Activated T-cell treated with anti-CD3 and anti-CD28 coated beads, Interleukin-2, amount 50 U/mL, for 24 hours (primary cell): ENCODE results near the gene CUL1.

Experiments used
- DNase-seq: peaks from one replicate; pipeline ENCODE4 v3.0.0-alpha.2; 2020
- H3K27ac Mint-ChIP-seq: 2 replicates; pipeline ENCODE4 v1.8.0; 2020; ENCODE audit warnings: mild to moderate bottlenecking, mixed read lengths
- H3K27me3 Mint-ChIP-seq: 2 replicates; pipeline ENCODE4 v1.8.0; 2020; ENCODE audit warnings: mixed read lengths
- H3K36me3 Mint-ChIP-seq: 2 replicates; pipeline ENCODE4 v1.8.0; 2020; ENCODE audit warnings: low read depth, mixed read lengths
- H3K4me1 Mint-ChIP-seq: 2 replicates; pipeline ENCODE4 v1.8.0; 2020; ENCODE audit warnings: low read depth, mixed read lengths
- H3K4me3 Mint-ChIP-seq: 2 replicates; pipeline ENCODE4 v1.8.0; 2020; ENCODE audit warnings: mild to moderate bottlenecking, moderate library complexity, mixed read lengths
- H3K9me3 Mint-ChIP-seq: 2 replicates; pipeline ENCODE4 v1.8.0; 2020; ENCODE audit warnings: mixed read lengths

Gene CUL1

DNA sequence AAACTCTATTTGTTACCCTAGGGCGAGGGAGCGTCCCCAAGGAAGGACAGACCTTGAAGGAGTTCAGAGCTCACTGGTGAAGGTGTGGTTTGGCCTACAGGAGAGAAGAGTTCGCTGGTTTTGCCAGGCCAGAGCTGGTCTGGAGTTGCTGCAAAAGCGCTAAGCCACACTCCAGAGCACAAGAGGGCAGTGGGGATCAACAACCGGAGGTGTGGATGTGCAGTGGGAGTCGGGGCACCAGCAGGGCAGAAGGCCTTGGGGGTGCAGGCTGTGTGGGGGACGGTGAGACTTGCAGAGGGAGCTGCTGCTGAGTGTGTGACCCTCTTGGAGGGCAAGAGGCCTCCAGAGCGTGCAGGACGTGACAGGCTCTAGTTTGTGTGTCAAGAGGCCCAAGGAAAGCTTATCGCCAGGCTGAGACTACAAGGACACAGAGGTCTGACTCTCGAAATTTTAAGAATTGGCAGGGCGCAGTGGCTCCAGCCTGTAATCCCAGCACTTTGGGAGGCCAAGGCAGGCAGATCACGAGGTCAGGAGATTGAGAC is 14.3 kb upstream of the CUL1 start:
- no peak overlapping the region for H3K27ac Mint-ChIP-seq
- H3K36me3 Mint-ChIP-seq = no peaks in the 10 kb centered on the region
- no peak for DNase-seq

DNA sequence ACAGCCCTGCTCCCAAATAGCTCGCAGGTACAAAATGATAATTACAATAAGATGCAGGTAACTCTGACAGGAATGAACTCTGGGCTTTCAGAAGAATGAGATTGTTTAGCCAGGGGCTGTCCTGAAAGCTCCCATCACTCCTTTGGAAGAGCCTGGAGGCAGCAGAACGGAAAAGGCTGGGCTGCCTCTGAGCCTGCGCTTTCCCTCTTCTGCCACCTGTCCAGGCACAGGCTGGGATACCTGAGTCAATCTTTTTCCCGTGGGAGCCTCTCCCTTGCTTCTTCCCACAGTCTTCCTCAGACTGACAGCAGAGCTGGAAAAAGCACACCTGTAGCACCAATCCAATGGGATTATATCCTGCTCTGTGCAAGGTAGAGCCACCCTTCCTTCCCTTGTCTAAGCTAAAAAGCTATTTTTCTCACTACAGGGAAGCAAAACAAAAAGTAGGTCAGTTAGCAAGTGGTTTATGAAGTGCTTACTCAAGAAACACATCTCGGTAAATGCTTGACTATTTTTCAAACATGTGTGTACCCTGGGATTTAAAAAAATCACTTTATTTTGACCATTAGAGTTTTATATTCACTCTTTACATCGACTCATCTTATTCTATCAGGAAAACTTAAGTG is 12.3 kb upstream of the CUL1 start:
- no peak for DNase-seq
- Mint-ChIP-seq H3K4me3 (no peak overlapping the region), H3K27ac (no peak overlapping the region), H3K4me1 (peaks cover 4% of the 10 kb centered on the region), H3K36me3 (no peaks in the 10 kb centered on the region), H3K27me3 (no peaks in the 10 kb centered on the region), H3K9me3 (peaks cover 4% of the 10 kb centered on the region)

More for the DNA sequence above, 14.3 kb upstream of the CUL1 start:
- Mint-ChIP-seq H3K4me3 (no peak overlapping the region), H3K4me1 (no peaks in the 10 kb centered on the region), H3K27me3 (no peaks in the 10 kb centered on the region), H3K9me3 (peaks cover 8% of the 10 kb centered on the region)

DNA sequence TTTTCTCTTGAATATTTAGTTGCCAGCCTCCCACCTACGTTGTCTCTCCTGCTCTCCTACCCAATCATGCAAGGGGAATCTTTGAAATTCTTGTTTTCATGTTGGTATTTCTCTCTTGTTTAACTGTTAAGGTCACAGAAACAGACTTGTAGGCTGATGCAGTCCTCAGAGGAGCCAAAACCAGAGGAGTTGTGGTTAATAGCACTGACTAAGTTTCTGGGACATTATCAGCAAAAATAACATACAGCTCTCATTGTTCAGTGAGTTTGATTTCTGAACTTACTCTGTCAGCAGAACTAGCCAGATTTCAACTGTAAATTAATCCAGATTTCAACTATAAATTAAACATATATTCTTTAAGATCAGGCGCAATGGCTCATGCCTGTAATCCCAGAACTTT is 11.1 kb upstream of the CUL1 start:
- no peak overlapping the region for H3K4me3 Mint-ChIP-seq
- DNase-seq = no peak
- H3K27ac Mint-ChIP-seq = no peak overlapping the region
- H3K4me1 Mint-ChIP-seq = peaks cover 4% of the 10 kb centered on the region
- H3K9me3 Mint-ChIP-seq = no peaks in the 10 kb centered on the region
- no peaks in the 10 kb centered on the region for H3K27me3 Mint-ChIP-seq
- H3K36me3 Mint-ChIP-seq = no peaks in the 10 kb centered on the region

DNA sequence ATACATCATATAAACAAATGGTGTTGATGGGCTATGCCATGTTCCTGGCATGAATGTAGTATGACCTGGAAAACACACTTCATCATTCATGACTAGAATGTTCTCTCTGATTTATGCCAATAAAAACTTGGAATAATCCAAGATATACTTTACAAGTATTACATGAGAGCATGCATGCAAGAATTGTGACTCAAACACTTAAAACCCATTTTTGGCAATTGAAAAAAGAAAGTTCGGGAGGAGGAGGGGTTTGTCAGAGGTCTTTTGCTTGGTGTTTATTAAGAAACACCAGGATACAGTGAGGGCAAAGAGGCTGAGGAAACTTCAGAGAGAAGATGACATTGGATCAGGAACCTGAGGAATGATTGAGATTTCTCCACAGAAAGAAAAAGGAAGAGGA is 10.2 kb upstream of the CUL1 start:
- no peak overlapping the region for H3K4me3 Mint-ChIP-seq
- no peak for DNase-seq
- no peaks in the 10 kb centered on the region for H3K27me3 Mint-ChIP-seq
- no peak overlapping the region for H3K27ac Mint-ChIP-seq
- H3K9me3 Mint-ChIP-seq = no peaks in the 10 kb centered on the region
- H3K4me1 Mint-ChIP-seq = peaks cover 4% of the 10 kb centered on the region
- H3K36me3 Mint-ChIP-seq = no peaks in the 10 kb centered on the region

DNA sequence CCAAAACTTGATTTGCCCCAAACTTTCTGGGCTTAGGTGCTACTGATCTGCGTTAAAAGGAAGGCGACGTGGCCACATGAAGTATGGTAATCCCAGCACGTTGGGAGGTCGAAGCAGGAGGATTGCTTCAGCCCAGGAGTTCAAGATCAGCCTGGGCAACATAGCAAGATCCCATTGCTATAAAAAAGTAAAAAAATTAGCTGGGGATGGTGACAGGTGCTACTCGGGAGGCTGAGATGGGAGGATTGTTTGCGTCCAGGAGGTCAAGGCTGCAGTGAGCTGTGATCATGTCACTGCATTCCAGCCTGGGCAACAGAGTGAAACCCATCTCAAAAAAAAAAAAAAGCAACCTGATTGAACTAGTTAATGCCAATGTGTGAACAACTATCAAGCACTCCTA is 5.1 kb upstream of the CUL1 start:
- no peak overlapping the region for H3K27ac Mint-ChIP-seq
- no peaks in the 10 kb centered on the region for H3K27me3 Mint-ChIP-seq
- peaks cover 2% of the 10 kb centered on the region for H3K9me3 Mint-ChIP-seq
- DNase-seq = no peak
- no peak overlapping the region for H3K4me3 Mint-ChIP-seq
- peaks cover 31% of the 10 kb centered on the region for H3K4me1 Mint-ChIP-seq
- peaks cover 3% of the 10 kb centered on the region for H3K36me3 Mint-ChIP-seq

DNA sequence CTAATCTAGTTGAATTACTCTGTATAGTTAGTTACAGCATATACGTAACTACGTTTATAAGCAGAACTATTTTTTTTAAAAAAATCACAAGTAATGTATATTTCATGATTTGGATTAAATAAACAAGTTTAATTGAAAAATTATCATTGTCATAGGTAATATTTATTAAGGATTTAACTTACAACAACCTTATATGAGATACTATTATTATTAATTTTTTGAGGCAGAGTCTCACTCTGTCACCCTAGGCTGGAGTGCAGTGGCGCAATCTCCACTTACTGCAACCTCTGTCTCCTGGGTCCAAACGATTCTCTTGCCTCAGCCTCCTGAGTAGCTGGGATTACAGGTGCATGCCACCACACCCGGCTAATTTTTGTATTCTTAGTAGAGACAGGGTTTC is 4.1 kb upstream of the CUL1 start:
- DNase-seq = no peak
- Mint-ChIP-seq H3K9me3 (peaks cover 2% of the 10 kb centered on the region), H3K4me3 (no peak overlapping the region), H3K36me3 (peaks cover 3% of the 10 kb centered on the region), H3K4me1 (peaks cover 31% of the 10 kb centered on the region), H3K27me3 (no peaks in the 10 kb centered on the region), H3K27ac (no peak overlapping the region)

GRCh38 chr7:148695953-148696352 is 2.8 kb upstream of the CUL1 start:
- no peak for DNase-seq
- no peak overlapping the region for H3K4me3 Mint-ChIP-seq
- H3K4me1 Mint-ChIP-seq = peaks cover 36% of the 10 kb centered on the region
- peak overlapping the region; percentile 90 for H3K27ac Mint-ChIP-seq
- peaks cover 15% of the 10 kb centered on the region for H3K36me3 Mint-ChIP-seq
- no peaks in the 10 kb centered on the region for H3K27me3 Mint-ChIP-seq
- peaks cover 2% of the 10 kb centered on the region for H3K9me3 Mint-ChIP-seq

DNA sequence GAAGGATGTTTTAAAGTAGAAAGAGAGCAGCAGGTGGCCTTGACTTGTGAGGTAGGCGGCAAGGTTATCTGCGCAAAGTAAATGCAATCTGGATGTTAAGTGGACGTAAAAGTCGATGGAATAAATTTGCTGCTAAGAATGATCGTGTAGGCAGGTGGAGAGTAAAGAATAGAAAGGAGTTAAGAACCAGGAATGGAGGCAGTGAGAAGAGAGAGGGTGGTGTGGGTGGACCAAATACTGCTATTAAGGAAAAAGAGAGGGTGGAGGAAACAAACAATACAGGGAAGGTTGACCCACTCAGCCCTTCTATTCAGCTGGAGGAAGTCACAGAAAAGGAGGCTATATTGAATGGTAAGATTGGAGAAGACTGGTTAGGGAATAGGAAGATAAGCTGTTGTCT is 1.9 kb upstream of the CUL1 start:
- H3K27me3 Mint-ChIP-seq = no peaks in the 10 kb centered on the region
- H3K4me3 Mint-ChIP-seq = no peak overlapping the region
- no peak for DNase-seq
- H3K4me1 Mint-ChIP-seq = peaks cover 44% of the 10 kb centered on the region
- H3K9me3 Mint-ChIP-seq = peaks cover 2% of the 10 kb centered on the region
- peaks cover 23% of the 10 kb centered on the region for H3K36me3 Mint-ChIP-seq
- peak overlapping the region; percentile 97 for H3K27ac Mint-ChIP-seq

DNA sequence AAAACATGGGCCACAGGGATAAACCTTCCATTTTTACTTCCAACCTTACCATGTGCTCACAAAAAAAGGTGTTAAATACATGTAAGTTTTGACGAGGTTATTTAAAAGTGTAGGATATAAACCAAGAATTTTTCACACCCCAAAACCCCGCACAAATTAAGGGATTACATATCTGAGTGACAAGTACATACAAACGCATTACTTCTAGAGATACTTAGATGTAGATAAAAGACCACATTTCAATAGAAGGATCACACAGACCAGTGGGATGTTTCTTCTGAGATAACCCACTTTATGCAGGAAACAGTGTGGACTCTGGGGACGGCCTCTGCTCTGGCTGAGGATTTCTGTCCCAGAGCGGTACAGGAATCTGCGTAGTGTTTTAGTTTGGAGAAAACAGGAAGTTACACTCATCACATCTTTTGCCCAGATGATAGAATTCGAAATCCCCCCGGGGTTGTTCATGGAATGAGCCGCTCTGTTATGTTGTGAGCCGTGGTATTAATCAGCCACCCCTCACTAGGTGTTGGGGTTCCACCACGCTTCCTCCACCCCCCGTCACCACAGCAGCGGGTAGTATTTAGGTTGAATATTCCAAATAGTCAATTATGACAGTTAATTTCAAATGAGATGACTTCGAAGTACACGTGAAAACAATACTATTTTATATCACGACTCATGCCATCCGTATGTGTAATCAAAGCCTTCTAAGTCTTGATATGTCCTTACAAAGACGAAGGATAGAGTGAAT is 1.3 kb upstream of the CUL1 start:
- no peaks in the 10 kb centered on the region for H3K27me3 Mint-ChIP-seq
- H3K36me3 Mint-ChIP-seq = peaks cover 23% of the 10 kb centered on the region
- H3K9me3 Mint-ChIP-seq = peaks cover 2% of the 10 kb centered on the region
- peaks cover 50% of the 10 kb centered on the region for H3K4me1 Mint-ChIP-seq
- H3K4me3 Mint-ChIP-seq = peak overlapping the region; percentile 81
- DNase-seq = peak; percentile 68
- H3K27ac Mint-ChIP-seq = peak overlapping the region; percentile 97

GRCh38 chr7:148698007-148698396 is 701 bp upstream of the CUL1 start:
- H3K9me3 Mint-ChIP-seq = peaks cover 2% of the 10 kb centered on the region
- no peaks in the 10 kb centered on the region for H3K27me3 Mint-ChIP-seq
- DNase-seq = no peak
- H3K36me3 Mint-ChIP-seq = peaks cover 23% of the 10 kb centered on the region
- H3K4me3 Mint-ChIP-seq = peak overlapping the region; percentile 81
- H3K4me1 Mint-ChIP-seq = peaks cover 56% of the 10 kb centered on the region
- peak overlapping the region; percentile 97 for H3K27ac Mint-ChIP-seq

- no peaks in the 10 kb centered on the region for H3K27me3 Mint-ChIP-seq
- peaks cover 67% of the 10 kb centered on the region for H3K4me1 Mint-ChIP-seq
- DNase-seq = peak; percentile 78
- H3K4me3 Mint-ChIP-seq = peak overlapping the region; percentile 89
- peaks cover 2% of the 10 kb centered on the region for H3K9me3 Mint-ChIP-seq
- H3K27ac Mint-ChIP-seq = peak overlapping the region; percentile 90
- peaks cover 23% of the 10 kb centered on the region for H3K36me3 Mint-ChIP-seq
Measured at GRCh38 chr7:148699024-148699781, 500 bp downstream of the CUL1 start.

- Mint-ChIP-seq H3K4me3 (peak overlapping the region; percentile 89), H3K4me1 (peaks cover 73% of the 10 kb centered on the region), H3K27ac (peak overlapping the region; percentile 93), H3K9me3 (peaks cover 2% of the 10 kb centered on the region), H3K27me3 (no peaks in the 10 kb centered on the region), H3K36me3 (peaks cover 23% of the 10 kb centered on the region)
- no peak for DNase-seq
Measured at GRCh38 chr7:148699782-148700629, 1.3 kb downstream of the CUL1 start.

DNA sequence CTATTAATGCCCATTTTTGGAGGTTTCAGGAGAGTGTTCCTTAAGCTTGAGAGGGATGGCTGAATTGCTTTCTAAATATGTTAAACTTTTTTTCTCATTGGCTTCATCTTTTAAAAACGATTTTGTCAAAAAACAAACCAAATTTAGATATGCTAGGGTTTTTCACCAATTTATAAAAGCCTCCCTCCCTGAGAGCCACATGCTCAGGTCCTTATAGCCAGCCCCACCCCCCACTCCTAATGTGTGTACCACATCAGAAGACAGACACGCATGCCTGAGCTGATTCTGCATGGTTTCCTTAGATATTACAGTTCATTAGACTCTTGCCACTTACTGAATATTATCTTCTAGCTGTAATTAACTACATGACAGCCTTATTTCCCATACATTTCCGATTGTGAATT is 2.0 kb downstream of the CUL1 start:
- Mint-ChIP-seq H3K4me1 (peaks cover 75% of the 10 kb centered on the region), H3K36me3 (peaks cover 23% of the 10 kb centered on the region), H3K27ac (peak overlapping the region; percentile 93), H3K27me3 (no peaks in the 10 kb centered on the region), H3K9me3 (peaks cover 2% of the 10 kb centered on the region), H3K4me3 (peak overlapping the region; percentile 89)
- DNase-seq = no peak

DNA sequence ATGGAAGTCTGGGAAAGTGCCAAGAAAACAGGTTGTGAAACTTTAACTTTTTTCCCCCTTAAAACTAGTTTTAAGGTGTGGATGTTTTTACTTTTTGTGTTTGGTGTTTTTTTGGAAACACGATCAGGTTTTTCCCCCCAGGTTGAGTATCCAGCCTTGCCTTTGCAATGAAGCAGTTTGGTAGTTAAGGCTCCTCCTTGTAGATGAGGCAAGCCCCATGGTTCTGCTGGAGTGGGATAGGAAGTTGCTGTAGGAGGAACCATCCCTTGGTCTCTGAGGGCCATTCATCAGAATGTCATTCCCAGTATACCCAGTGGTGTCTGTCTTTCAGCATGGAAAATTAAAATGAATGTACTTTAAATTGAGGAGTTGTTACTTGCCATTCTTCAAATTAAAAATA is 2.7 kb downstream of the CUL1 start:
- peak overlapping the region; percentile 89 for H3K4me3 Mint-ChIP-seq
- peak overlapping the region; percentile 93 for H3K27ac Mint-ChIP-seq
- no peaks in the 10 kb centered on the region for H3K27me3 Mint-ChIP-seq
- DNase-seq = no peak
- H3K36me3 Mint-ChIP-seq = peaks cover 23% of the 10 kb centered on the region
- no peaks in the 10 kb centered on the region for H3K9me3 Mint-ChIP-seq
- peaks cover 75% of the 10 kb centered on the region for H3K4me1 Mint-ChIP-seq
